Stimulated activated CD8-positive, alpha-beta memory T cell treated with anti-CD3 and anti-CD28 coated beads, Interleukin-15, amount 100 ng/mL, for 1 hour (primary cell): ENCODE measurements around the gene ERC2.

Experiments used
- DNase-seq: peaks from one replicate; pipeline ENCODE4 v3.0.0-alpha.2; 2020; ENCODE audit warnings: low read depth

The ERC2 gene

GRCh38 chr3:55620351-55621025 is 847.8 kb downstream of the ERC2 start:
- DNase-seq: no peak

GRCh38 chr3:55619046-55619808 is 849.0 kb downstream of the ERC2 start:
- no peak for DNase-seq

GRCh38 chr3:55617385-55617784 is 850.9 kb downstream of the ERC2 start:
- no peak for DNase-seq

GRCh38 chr3:55616803-55617202 is 851.5 kb downstream of the ERC2 start:
- no peak for DNase-seq

GRCh38 chr3:55615694-55616295 is 852.5 kb downstream of the ERC2 start:
- no peak for DNase-seq

- DNase-seq: no peak
These were observed 853.1 kb downstream of the ERC2 start for GRCh38 chr3:55615039-55615693.

GRCh38 chr3:55611121-55611520 is 857.1 kb downstream of the ERC2 start:
- DNase-seq: no peak

- DNase-seq: no peak
These were observed 858.9 kb downstream of the ERC2 start for GRCh38 chr3:55609230-55609827.

GRCh38 chr3:55608301-55608937 is 859.8 kb downstream of the ERC2 start:
- DNase-seq: no peak

GRCh38 chr3:55607844-55608243 is 860.4 kb downstream of the ERC2 start:
- DNase-seq: no peak

- DNase-seq: no peak
These were observed 861.1 kb downstream of the ERC2 start for GRCh38 chr3:55607175-55607574.

GRCh38 chr3:55605443-55606236 is 862.6 kb downstream of the ERC2 start:
- no peak for DNase-seq

- DNase-seq: no peak
These were observed 863.4 kb downstream of the ERC2 start for GRCh38 chr3:55604846-55605245.

GRCh38 chr3:55604402-55604801 is 863.9 kb downstream of the ERC2 start:
- DNase-seq: no peak

- no peak for DNase-seq
These were observed 866.7 kb downstream of the ERC2 start for GRCh38 chr3:55601366-55602080.

GRCh38 chr3:55598224-55598623 is 870.0 kb downstream of the ERC2 start:
- DNase-seq: no peak

- DNase-seq: no peak
These were observed 870.6 kb downstream of the ERC2 start for GRCh38 chr3:55597641-55598040.

GRCh38 chr3:55596212-55596611 is 872.1 kb downstream of the ERC2 start:
- no peak for DNase-seq

GRCh38 chr3:55595420-55595819 is 872.8 kb downstream of the ERC2 start:
- DNase-seq: no peak

- DNase-seq: no peak
These were observed 875.7 kb downstream of the ERC2 start for GRCh38 chr3:55592572-55592971.
